Effector memory CD8-positive, alpha-beta T cell (primary cell): ENCODE results near the gene DIPK1B.

Source experiments
- ATAC-seq: fragments of 150-1000 bp; cut with Tn5 transposase; replicated peaks from 2 replicates; pipeline ENCODE4 v1.10.0; 2021; ENCODE audit warnings: mild to moderate bottlenecking, moderate library complexity
- DNase-seq, 3 experiments: peaks; one replicate each; pipeline ENCODE4 v3.0.0; 2021
- H3K27ac Mint-ChIP-seq, 2 donors: one replicate each; pipeline ENCODE4 v1.8.0; 2022; ENCODE audit warnings: mild to moderate bottlenecking in 2 of 2, mixed read lengths in 2 of 2, moderate library complexity in 2 of 2
- H3K27me3 Mint-ChIP-seq, 2 donors: one replicate each; pipeline ENCODE4 v1.8.0; 2022; ENCODE audit warnings: mixed read lengths in 2 of 2
- H3K36me3 Mint-ChIP-seq: one replicate; pipeline ENCODE4 v1.8.0; 2022; ENCODE audit warnings: mild to moderate bottlenecking, moderate library complexity, mixed read lengths; ENCODE audit not compliant: insufficient read depth
- H3K4me1 Mint-ChIP-seq, 2 donors: one replicate each; pipeline ENCODE4 v1.8.0; 2022; ENCODE audit warnings: low read depth in 2 of 2, mixed read lengths in 2 of 2
- H3K4me3 Mint-ChIP-seq, 2 donors: one replicate each; pipeline ENCODE4 v1.8.0; 2022; ENCODE audit warnings: mild to moderate bottlenecking in 2 of 2, mixed read lengths in 2 of 2, moderate library complexity in 2 of 2
- H3K9me3 Mint-ChIP-seq, 2 donors: one replicate each; pipeline ENCODE4 v1.8.0; 2022; ENCODE audit warnings: mixed read lengths in 2 of 2
- total RNA-seq, 9 experiments: gene quantifications; one replicate each; lab custom pipeline; 2026; lab: John Stamatoyannopoulos, UW

DIPK1B gene
- 0 to 2.4 (median 0.07) reads per million in 9 experiments for total RNA-seq

- Mint-ChIP-seq H3K4me3 (peak within 1 kb of the TSS; percentile 74 to 75), H3K27ac (peak within 1 kb of the TSS in 1 of 2 donors; percentile 51), H3K9me3 (no peaks in the 10 kb centered on the region), H3K36me3 (peaks cover 3% of the 10 kb centered on the region), H3K27me3 (peaks cover 42 to 83% of the 10 kb centered on the region in 2 donors), H3K4me1 (peaks cover 3 to 4% of the 10 kb centered on the region in 2 donors)
- no peak for DNase-seq
- ATAC-seq, result peak; percentile 59
Measured at GRCh38 chr9:136711751-136712689, at the start of gene DIPK1B. TSS of gene DIPK1B (plus strand) at chr9:136712572. CDS start at chr9:136712666, 94 bp downstream.

GRCh38 chr9:136662656-136663581, 49.5 kb upstream of the DIPK1B start, which contains the start of gene EGFL7:
TSS of gene EGFL7 (plus strand) at chr9:136662916. CDS start at chr9:136668283, 5,367 bp downstream.
- H3K36me3 Mint-ChIP-seq, result peaks cover 3% of the 10 kb centered on the region
- peaks cover 42 to 68% of the 10 kb centered on the region in 2 donors for H3K27me3 Mint-ChIP-seq
- H3K4me1 Mint-ChIP-seq, result peaks cover 3 to 12% of the 10 kb centered on the region in 2 donors
- no peak within 1 kb of the TSS for H3K4me3 Mint-ChIP-seq
- H3K27ac Mint-ChIP-seq, result no peak within 1 kb of the TSS
- DNase-seq (no peak), ATAC-seq (no peak)
- H3K9me3 Mint-ChIP-seq, result no peaks in the 10 kb centered on the region

GRCh38 chr9:136664000-136664915, 48.1 kb upstream of the DIPK1B start:
- H3K27me3 Mint-ChIP-seq, result peaks cover 33 to 66% of the 10 kb centered on the region in 2 donors
- H3K36me3 Mint-ChIP-seq, result no peaks in the 10 kb centered on the region
- H3K4me3 Mint-ChIP-seq, result peak overlapping the region; percentile 79 to 83
- DNase-seq (no peak), ATAC-seq (no peak)
- no peaks in the 10 kb centered on the region for H3K9me3 Mint-ChIP-seq
- H3K27ac Mint-ChIP-seq, result peak overlapping the region in 1 of 2 donors; percentile 67
- peaks cover 0 to 13% of the 10 kb centered on the region in 2 donors for H3K4me1 Mint-ChIP-seq

- peak overlapping the region in 1 of 2 donors; percentile 67 for H3K27ac Mint-ChIP-seq
- H3K9me3 Mint-ChIP-seq, result no peaks in the 10 kb centered on the region
- DNase-seq (no peak), ATAC-seq (peak; percentile 42)
- H3K36me3 Mint-ChIP-seq, result no peaks in the 10 kb centered on the region
- H3K27me3 Mint-ChIP-seq, result peaks cover 25 to 66% of the 10 kb centered on the region in 2 donors
- peaks cover 0 to 13% of the 10 kb centered on the region in 2 donors for H3K4me1 Mint-ChIP-seq
- peak overlapping the region; percentile 79 to 83 for H3K4me3 Mint-ChIP-seq
Measured at GRCh38 chr9:136665111-136665703, 47.2 kb upstream of the DIPK1B start.

- Mint-ChIP-seq H3K4me3 (peak overlapping the region; percentile 63 to 66), H3K27me3 (peaks cover 19 to 60% of the 10 kb centered on the region in 2 donors), H3K36me3 (no peaks in the 10 kb centered on the region), H3K27ac (no peak overlapping the region), H3K4me1 (peaks cover 0 to 13% of the 10 kb centered on the region in 2 donors), H3K9me3 (no peaks in the 10 kb centered on the region)
- no peak for DNase-seq
- ATAC-seq, result peak; percentile 56
Measured at GRCh38 chr9:136665704-136666371, 46.5 kb upstream of the DIPK1B start.

- Mint-ChIP-seq H3K27ac (no peak overlapping the region), H3K9me3 (no peaks in the 10 kb centered on the region), H3K36me3 (no peaks in the 10 kb centered on the region), H3K4me1 (peaks cover 0 to 14% of the 10 kb centered on the region in 2 donors), H3K27me3 (peaks cover 18 to 53% of the 10 kb centered on the region in 2 donors), H3K4me3 (peak overlapping the region; percentile 63 to 66)
- ATAC-seq (no peak), DNase-seq (no peak)
Measured at GRCh38 chr9:136666372-136667213, 45.8 kb upstream of the DIPK1B start.

GRCh38 chr9:136667214-136667939, 45.0 kb upstream of the DIPK1B start:
- Mint-ChIP-seq H3K27ac (no peak overlapping the region), H3K4me1 (peaks cover 0 to 15% of the 10 kb centered on the region in 2 donors), H3K36me3 (no peaks in the 10 kb centered on the region), H3K27me3 (peaks cover 18 to 50% of the 10 kb centered on the region in 2 donors), H3K4me3 (no peak overlapping the region), H3K9me3 (no peaks in the 10 kb centered on the region)
- no peak for DNase-seq
- no peak for ATAC-seq

- Mint-ChIP-seq H3K27me3 (peaks cover 17 to 42% of the 10 kb centered on the region in 2 donors), H3K27ac (no peak overlapping the region), H3K4me3 (no peak overlapping the region), H3K9me3 (no peaks in the 10 kb centered on the region), H3K36me3 (no peaks in the 10 kb centered on the region), H3K4me1 (peaks cover 0 to 15% of the 10 kb centered on the region in 2 donors)
- ATAC-seq (peak; percentile 21), DNase-seq (no peak)
Measured at GRCh38 chr9:136667940-136668760, 44.2 kb upstream of the DIPK1B start.

GRCh38 chr9:136668983-136669790, 43.2 kb upstream of the DIPK1B start:
- no peak for DNase-seq
- H3K9me3 Mint-ChIP-seq, result no peaks in the 10 kb centered on the region

More at GRCh38 chr9:136668983-136669790, 43.2 kb upstream of the DIPK1B start:
- ATAC-seq, result no peak
- peaks cover 0 to 17% of the 10 kb centered on the region in 2 donors for H3K4me1 Mint-ChIP-seq
- H3K36me3 Mint-ChIP-seq, result no peaks in the 10 kb centered on the region
- peaks cover 11 to 32% of the 10 kb centered on the region in 2 donors for H3K27me3 Mint-ChIP-seq
- H3K27ac Mint-ChIP-seq, result no peak overlapping the region
- H3K4me3 Mint-ChIP-seq, result no peak overlapping the region
